OCI-LY3 (cell line): ENCODE results near the gene NLRC3.

ENCODE experiments used
- H2AFZ ChIP-seq: fragments of 200-600, 300-600 bp; shearing (Covaris generic); 2 replicates; pipeline ENCODE4 v1.6.0; 2014; ENCODE audit warnings: antibody characterized with exemption, low read depth, low read length
- H3K27ac ChIP-seq: fragments of 200-600, 300-600 bp; sonication (generic); 2 replicates; pipeline ENCODE4 v1.5.1; 2014; ENCODE audit warnings: mild to moderate bottlenecking, low read length, moderate library complexity, mixed read lengths
- H3K27me3 ChIP-seq: fragments of 200-600, 300-600 bp; sonication (generic); 2 replicates; pipeline ENCODE4 v1.6.1; 2014; ENCODE audit warnings: low read depth, low read length, mixed read lengths
- H3K36me3 ChIP-seq: fragments of 200-600, 300-600 bp; sonication (generic); replicated peaks from 2 replicates; pipeline ENCODE3; 2014; ENCODE audit warnings: low read depth, low read length, mixed read lengths
- H3K4me1 ChIP-seq: fragments of 300-600, 200-600 bp; sonication (generic); 2 replicates; pipeline ENCODE4 v1.6.1; 2014; ENCODE audit warnings: low read length, mixed read lengths
- H3K4me2 ChIP-seq: fragments of 200-600, 300-600 bp; sonication (generic); 2 replicates; pipeline ENCODE4 v1.6.1; 2014; ENCODE audit warnings: low read length, mixed read lengths
- H3K4me3 ChIP-seq: fragments of 300-600, 200-600 bp; sonication (generic); 2 replicates; pipeline ENCODE4 v1.5.1; 2014; ENCODE audit warnings: antibody characterized with exemption, mild to moderate bottlenecking, low read length, moderate library complexity
- H3K79me2 ChIP-seq: fragments of 300-600, 200-600 bp; shearing (Covaris generic); 2 replicates; pipeline ENCODE4 v1.6.1; 2014; ENCODE audit warnings: mild to moderate bottlenecking, low read length, mixed read lengths
- H3K9ac ChIP-seq: fragments of 300-600, 200-600 bp; shearing (Covaris generic); 2 replicates; pipeline ENCODE4 v1.6.0; 2014; ENCODE audit warnings: mild to moderate bottlenecking, low read length, moderate library complexity
- H3K9me3 ChIP-seq: fragments of 200-600, 300-600 bp; shearing (Covaris generic); 2 replicates; pipeline ENCODE4 v1.6.1; 2014; ENCODE audit warnings: low read length, mixed read lengths; ENCODE audit not compliant: insufficient read depth
- H4K20me1 ChIP-seq: fragments of 200-600, 300-600 bp; sonication (generic); 2 replicates; pipeline ENCODE4 v1.6.1; 2016; ENCODE audit warnings: low read length, mixed read lengths; ENCODE audit not compliant: insufficient read depth
- EZH2phosphoT487 ChIP-seq: fragments of 200-600 bp; shearing (Covaris generic); IDR thresholded peaks from 2 replicates; pipeline ENCODE4 v1.6.1; 2018; ENCODE audit warnings: antibody characterized with exemption, mixed run types, low read depth
- TF ChIP-seq, protein P1 (sequence below): fragments of 200-600, 300-600 bp; sonication (generic); IDR thresholded peaks from 2 replicates; pipeline ENCODE4 v1.5.1; 2014; ENCODE audit warnings: antibody characterized with exemption, low read length, low read depth

The NLRC3 gene

GRCh38 chr16:3496386-3496785, 80.8 kb downstream of the NLRC3 start:
- H4K20me1 ChIP-seq, result no peaks in the 10 kb centered on the region
- H3K36me3 ChIP-seq, result no peaks in the 10 kb centered on the region
- TF ChIP-seq, protein P1, sequence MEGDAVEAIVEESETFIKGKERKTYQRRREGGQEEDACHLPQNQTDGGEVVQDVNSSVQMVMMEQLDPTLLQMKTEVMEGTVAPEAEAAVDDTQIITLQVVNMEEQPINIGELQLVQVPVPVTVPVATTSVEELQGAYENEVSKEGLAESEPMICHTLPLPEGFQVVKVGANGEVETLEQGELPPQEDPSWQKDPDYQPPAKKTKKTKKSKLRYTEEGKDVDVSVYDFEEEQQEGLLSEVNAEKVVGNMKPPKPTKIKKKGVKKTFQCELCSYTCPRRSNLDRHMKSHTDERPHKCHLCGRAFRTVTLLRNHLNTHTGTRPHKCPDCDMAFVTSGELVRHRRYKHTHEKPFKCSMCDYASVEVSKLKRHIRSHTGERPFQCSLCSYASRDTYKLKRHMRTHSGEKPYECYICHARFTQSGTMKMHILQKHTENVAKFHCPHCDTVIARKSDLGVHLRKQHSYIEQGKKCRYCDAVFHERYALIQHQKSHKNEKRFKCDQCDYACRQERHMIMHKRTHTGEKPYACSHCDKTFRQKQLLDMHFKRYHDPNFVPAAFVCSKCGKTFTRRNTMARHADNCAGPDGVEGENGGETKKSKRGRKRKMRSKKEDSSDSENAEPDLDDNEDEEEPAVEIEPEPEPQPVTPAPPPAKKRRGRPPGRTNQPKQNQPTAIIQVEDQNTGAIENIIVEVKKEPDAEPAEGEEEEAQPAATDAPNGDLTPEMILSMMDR, result no peak
- no peak for TF ChIP-seq EZH2phosphoT487
- H3K4me2 ChIP-seq, result no peak overlapping the region
- no peak overlapping the region for H2AFZ ChIP-seq
- no peaks in the 10 kb centered on the region for H3K27me3 ChIP-seq
- no peak overlapping the region for H3K4me3 ChIP-seq
- H3K79me2 ChIP-seq, result peaks cover 5% of the 10 kb centered on the region
- H3K9me3 ChIP-seq, result no peaks in the 10 kb centered on the region
- H3K9ac ChIP-seq, result no peak overlapping the region
- H3K27ac ChIP-seq, result no peak overlapping the region
- no peaks in the 10 kb centered on the region for H3K4me1 ChIP-seq

- H3K4me1 ChIP-seq, result no peaks in the 10 kb centered on the region
- no peaks in the 10 kb centered on the region for H3K79me2 ChIP-seq
- TF ChIP-seq, protein P1, result no peak
- TF ChIP-seq EZH2phosphoT487, result no peak
- H3K4me2 ChIP-seq, result no peak within 1 kb of the TSS
- no peaks in the 10 kb centered on the region for H4K20me1 ChIP-seq
- no peak within 1 kb of the TSS for H3K9ac ChIP-seq
- H2AFZ ChIP-seq, result no peak within 1 kb of the TSS
- no peak within 1 kb of the TSS for H3K4me3 ChIP-seq
- H3K9me3 ChIP-seq, result no peaks in the 10 kb centered on the region
- no peaks in the 10 kb centered on the region for H3K27me3 ChIP-seq
- no peak within 1 kb of the TSS for H3K27ac ChIP-seq
- no peaks in the 10 kb centered on the region for H3K36me3 ChIP-seq
Measured at GRCh38 chr16:3495176-3495575, 82.0 kb downstream of the NLRC3 start, which contains the start of gene C16orf90. Gene C16orf90, minus strand, starts transcription at chr16:3495489. Its CDS starts 68 bp downstream, at chr16:3495421.

- H3K4me2 ChIP-seq, result no peak overlapping the region
- H3K27me3 ChIP-seq, result no peaks in the 10 kb centered on the region
- no peak overlapping the region for H3K9ac ChIP-seq
- no peaks in the 10 kb centered on the region for H3K36me3 ChIP-seq
- H3K9me3 ChIP-seq, result no peaks in the 10 kb centered on the region
- no peak overlapping the region for H2AFZ ChIP-seq
- TF ChIP-seq, protein P1, result no peak
- no peak for TF ChIP-seq EZH2phosphoT487
- H3K4me3 ChIP-seq, result no peak overlapping the region
- H3K79me2 ChIP-seq, result no peaks in the 10 kb centered on the region
- no peaks in the 10 kb centered on the region for H3K4me1 ChIP-seq
- no peaks in the 10 kb centered on the region for H4K20me1 ChIP-seq
- H3K27ac ChIP-seq, result no peak overlapping the region
Measured at GRCh38 chr16:3494386-3494973, 82.7 kb downstream of the NLRC3 start.

GRCh38 chr16:3492356-3492755, 84.8 kb downstream of the NLRC3 start:
- Histone ChIP-seq H3K27me3 (no peaks in the 10 kb centered on the region), H4K20me1 (no peaks in the 10 kb centered on the region), H3K9me3 (no peaks in the 10 kb centered on the region), H3K36me3 (no peaks in the 10 kb centered on the region), H3K9ac (no peak overlapping the region), H3K4me1 (no peaks in the 10 kb centered on the region), H3K4me2 (no peak overlapping the region), H3K79me2 (no peaks in the 10 kb centered on the region), H2AFZ (no peak overlapping the region), H3K4me3 (no peak overlapping the region), H3K27ac (no peak overlapping the region)
- TF ChIP-seq, protein P1, result no peak
- no peak for TF ChIP-seq EZH2phosphoT487
